CD4-positive, alpha-beta memory T cell (primary cell): ENCODE results near the gene TMC8. TPM values are rescaled to one million over a fixed set of nuclear protein-coding genes. Genes with fewer than 3 reads are reported as not detected.
"Not testable (repeated sequence)": the region's sequence is repeated elsewhere in the genome, so short reads cannot be mapped to it uniquely, and the experiment has no call there.

Source experiments
- CTCF ChIA-PET: fragments of 350-600 bp; sonication (Branson Sonifier 250); formaldehyde crosslinking; loops from one replicate; lab custom pipeline; 2021; ENCODE audit warnings: inconsistent platforms; ENCODE audit not compliant: partially characterized antibody; lab: Charles Lee
- POLR2A ChIA-PET: fragments of 350-600 bp; sonication (Branson Sonifier 250); formaldehyde crosslinking; loops from one replicate; lab custom pipeline; 2021; ENCODE audit not compliant: partially characterized antibody; lab: Charles Lee
- DNase-seq, 5 donors: peaks; one replicate each; pipeline versions ENCODE4 v3.0.0 to v3.0.0-alpha.2; 2020 to 2022; ENCODE audit warnings: mixed read lengths in 1 of 5
- H3K27ac ChIP-seq: one replicate; pipeline ENCODE4 v1.7.0; 2013; ENCODE audit warnings: low read depth, low read length
- H3K27me3 ChIP-seq: 2 replicates; pipeline ENCODE4 v1.7.0; 2013; ENCODE audit warnings: mild to moderate bottlenecking, low read length, moderate library complexity; ENCODE audit not compliant: insufficient read depth
- H3K36me3 ChIP-seq: 2 replicates; pipeline ENCODE4 v1.7.0; 2013; ENCODE audit warnings: mild to moderate bottlenecking, low read length, moderate library complexity; ENCODE audit not compliant: insufficient read depth
- H3K4me1 ChIP-seq: 2 replicates; pipeline ENCODE4 v1.7.0; 2013; ENCODE audit warnings: mild to moderate bottlenecking, low read length, moderate library complexity; ENCODE audit not compliant: insufficient read depth
- H3K4me3 ChIP-seq, 2 donors: one replicate each; pipeline ENCODE4 v1.7.0; 2013; ENCODE audit warnings: low read length in 2 of 2, mild to moderate bottlenecking in 1 of 2
- H3K9me3 ChIP-seq, 2 donors: one replicate each; pipeline ENCODE4 v1.7.0; 2013; ENCODE audit warnings: low read length in 2 of 2, control low read depth in 1 of 2; ENCODE audit not compliant: control insufficient read depth in 1 of 2
- H3K27ac Mint-ChIP-seq, 7 donors: one replicate each; pipeline ENCODE4 v1.8.0; 2020 to 2021; ENCODE audit warnings: mixed read lengths in 7 of 7, mild to moderate bottlenecking in 6 of 7, inconsistent platforms in 3 of 7, moderate library complexity in 3 of 7
- H3K27me3 Mint-ChIP-seq, 2 donors: one replicate each; pipeline ENCODE4 v1.8.0; 2020 to 2021; ENCODE audit warnings: mixed read lengths in 2 of 2
- H3K36me3 Mint-ChIP-seq, 2 donors: one replicate each; pipeline ENCODE4 v1.8.0; 2020 to 2021; ENCODE audit warnings: mixed read lengths in 2 of 2, inconsistent platforms in 1 of 2, mild to moderate bottlenecking in 1 of 2
- H3K4me1 Mint-ChIP-seq, 4 donors: one replicate each; pipeline ENCODE4 v1.8.0; 2020 to 2021; ENCODE audit warnings: mixed read lengths in 4 of 4, mild to moderate bottlenecking in 1 of 4
- H3K4me3 Mint-ChIP-seq, 8 donors: one replicate each; pipeline ENCODE4 v1.8.0; 2020 to 2021; ENCODE audit warnings: mixed read lengths in 8 of 8, mild to moderate bottlenecking in 7 of 8, moderate library complexity in 6 of 8, inconsistent platforms in 3 of 8
- H3K9me3 Mint-ChIP-seq, 8 donors: one replicate each; pipeline ENCODE4 v1.8.0; 2020 to 2021; ENCODE audit warnings: mixed read lengths in 8 of 8, mild to moderate bottlenecking in 5 of 8, inconsistent platforms in 3 of 8, moderate library complexity in 1 of 8
- intact Hi-C: fragments of 100-400 bp; cut with micrococcal nuclease; formaldehyde crosslinking; loops from one replicate; pipeline ENCODE4 v1.15.1; 2023
- polyA plus RNA-seq, 2 donors: library from polyadenylated mRNA; unstranded; fragments of 300-500 nt; fragmentation: Illumina TruSeq; gene quantifications; one replicate each; pipeline ENCODE4 v1.2.3, GENCODE V29; 2021
- total RNA-seq, 2 experiments: library from RNA; stranded (reverse); gene quantifications; one replicate each; pipeline ENCODE4 v1.2.3, GENCODE V29; 2021

Gene TMC8
- total and polyA plus RNA-seq, 4 experiments from 2014 or later = 77.7 to 430 (median 298) TPM

DNA sequence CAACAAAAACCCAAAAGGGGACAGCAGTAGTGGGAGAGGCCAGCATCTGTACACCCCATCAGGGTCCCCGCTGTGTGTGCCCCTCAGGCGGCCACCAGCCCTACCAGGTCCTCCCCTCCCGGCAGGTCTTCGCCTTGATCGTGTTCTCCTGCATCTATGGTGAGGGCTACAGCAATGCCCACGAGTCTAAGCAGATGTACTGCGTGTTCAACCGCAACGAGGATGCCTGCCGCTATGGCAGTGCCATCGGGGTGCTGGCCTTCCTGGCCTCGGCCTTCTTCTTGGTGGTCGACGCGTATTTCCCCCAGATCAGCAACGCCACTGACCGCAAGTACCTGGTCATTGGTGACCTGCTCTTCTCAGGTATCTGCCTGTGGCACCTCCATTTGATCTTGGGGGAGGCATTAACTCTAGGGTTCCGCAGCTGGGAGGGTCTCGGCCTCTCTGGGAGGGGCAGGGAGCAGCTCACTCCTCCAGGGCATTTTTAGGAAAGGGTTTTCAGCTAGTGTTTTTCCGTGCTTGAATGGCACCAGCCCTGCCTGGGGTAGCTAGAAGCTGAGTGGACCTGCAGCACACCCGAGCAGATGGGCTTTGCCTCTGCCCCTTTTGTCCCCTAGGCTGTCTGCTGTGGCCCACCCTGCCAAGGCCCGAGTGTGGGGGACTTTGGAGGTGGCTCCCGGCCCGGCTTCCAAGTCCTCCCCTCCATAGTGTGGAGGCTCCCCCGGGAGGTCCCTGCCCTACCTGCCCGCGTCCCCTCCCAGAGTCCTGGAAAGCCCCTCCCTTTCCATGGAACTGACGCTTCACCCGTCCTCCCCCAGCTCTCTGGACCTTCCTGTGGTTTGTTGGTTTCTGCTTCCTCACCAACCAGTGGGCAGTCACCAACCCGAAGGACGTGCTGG lies 40.4 kb downstream of the TMC8 start:
- Mint-ChIP-seq H3K9me3 (peaks cover 0 to 1% (median 0%) of the 10 kb centered on the region in 8 donors), H3K4me1 (peaks cover 26 to 67% (median 43%) of the 10 kb centered on the region in 4 donors), H3K27ac (peak overlapping the region in 6 of 7 donors; percentile 10 to 83 (median 68)), H3K36me3 (peaks cover 0 to 26% of the 10 kb centered on the region in 2 donors), H3K4me3 (peak overlapping the region in 7 of 8 donors; percentile 11 to 76 (median 61)), H3K27me3 (no peaks in the 10 kb centered on the region)
- Histone ChIP-seq H3K27ac (no peak overlapping the region), H3K27me3 (no peaks in the 10 kb centered on the region), H3K4me3 (no peak overlapping the region), H3K9me3 (no peaks in the 10 kb centered on the region), H3K36me3 (peaks cover 4% of the 10 kb centered on the region), H3K4me1 (peaks cover 53% of the 10 kb centered on the region)
- DNase-seq = no peak
- CTCF ChIA-PET = interaction anchor here (1.1 to 1.8 kb wide), 2 partner anchors 11 to 79 kb away, joined by 4 read pairs; no protein-coding TSS in a partner anchor
- intact Hi-C loops = no loop called here
- POLR2A ChIA-PET = interaction anchor here (1.0 to 9.1 kb wide), 5 partner anchors 16 to 45 kb away, joined by 3 to 170 read pairs (median 5); partner anchors contain the start of genes TK1 and TMC8

DNA sequence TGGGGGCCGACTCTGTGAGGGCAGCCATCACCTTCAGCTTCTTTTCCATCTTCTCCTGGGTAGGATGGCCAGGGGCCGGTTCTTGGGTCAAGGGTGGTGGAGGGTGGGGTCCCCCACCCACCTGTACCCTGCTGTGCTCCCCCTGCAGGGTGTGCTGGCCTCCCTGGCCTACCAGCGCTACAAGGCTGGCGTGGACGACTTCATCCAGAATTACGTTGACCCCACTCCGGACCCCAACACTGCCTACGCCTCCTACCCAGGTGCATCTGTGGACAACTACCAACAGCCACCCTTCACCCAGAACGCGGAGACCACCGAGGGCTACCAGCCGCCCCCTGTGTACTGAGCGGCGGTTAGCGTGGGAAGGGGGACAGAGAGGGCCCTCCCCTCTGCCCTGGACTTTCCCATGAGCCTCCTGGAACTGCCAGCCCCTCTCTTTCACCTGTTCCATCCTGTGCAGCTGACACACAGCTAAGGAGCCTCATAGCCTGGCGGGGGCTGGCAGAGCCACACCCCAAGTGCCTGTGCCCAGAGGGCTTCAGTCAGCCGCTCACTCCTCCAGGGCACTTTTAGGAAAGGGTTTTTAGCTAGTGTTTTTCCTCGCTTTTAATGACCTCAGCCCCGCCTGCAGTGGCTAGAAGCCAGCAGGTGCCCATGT lies 41.1 kb downstream of the TMC8 start:
- ChIA-PET CTCF (interaction anchor here (1.1 kb wide), 1 partner anchor 10 kb away, joined by 4 read pairs; no protein-coding TSS in a partner anchor), POLR2A (interaction anchor here (1.0 to 9.1 kb wide), 5 partner anchors 15 to 58 kb away, joined by 3 to 170 read pairs (median 5); partner anchors contain the start of gene TK1)
- H3K27me3 Mint-ChIP-seq, intact Hi-C loops, DNase-seq, H3K9me3 ChIP-seq, H3K4me3 ChIP-seq, H3K36me3 ChIP-seq, H3K9me3 Mint-ChIP-seq, H3K27ac ChIP-seq, H3K27me3 ChIP-seq: not testable (repeated sequence)
- H3K4me1 Mint-ChIP-seq = peaks cover 27 to 75% (median 49%) of the 10 kb centered on the region in 4 donors
- peak overlapping the region in 2 of 8 donors; percentile 15 to 59 for H3K4me3 Mint-ChIP-seq
- peak overlapping the region in 6 of 7 donors; percentile 17 to 82 (median 66) for H3K27ac Mint-ChIP-seq
- peaks cover 0 to 26% of the 10 kb centered on the region in 2 donors for H3K36me3 Mint-ChIP-seq
- H3K4me1 ChIP-seq = peaks cover 59% of the 10 kb centered on the region

DNA sequence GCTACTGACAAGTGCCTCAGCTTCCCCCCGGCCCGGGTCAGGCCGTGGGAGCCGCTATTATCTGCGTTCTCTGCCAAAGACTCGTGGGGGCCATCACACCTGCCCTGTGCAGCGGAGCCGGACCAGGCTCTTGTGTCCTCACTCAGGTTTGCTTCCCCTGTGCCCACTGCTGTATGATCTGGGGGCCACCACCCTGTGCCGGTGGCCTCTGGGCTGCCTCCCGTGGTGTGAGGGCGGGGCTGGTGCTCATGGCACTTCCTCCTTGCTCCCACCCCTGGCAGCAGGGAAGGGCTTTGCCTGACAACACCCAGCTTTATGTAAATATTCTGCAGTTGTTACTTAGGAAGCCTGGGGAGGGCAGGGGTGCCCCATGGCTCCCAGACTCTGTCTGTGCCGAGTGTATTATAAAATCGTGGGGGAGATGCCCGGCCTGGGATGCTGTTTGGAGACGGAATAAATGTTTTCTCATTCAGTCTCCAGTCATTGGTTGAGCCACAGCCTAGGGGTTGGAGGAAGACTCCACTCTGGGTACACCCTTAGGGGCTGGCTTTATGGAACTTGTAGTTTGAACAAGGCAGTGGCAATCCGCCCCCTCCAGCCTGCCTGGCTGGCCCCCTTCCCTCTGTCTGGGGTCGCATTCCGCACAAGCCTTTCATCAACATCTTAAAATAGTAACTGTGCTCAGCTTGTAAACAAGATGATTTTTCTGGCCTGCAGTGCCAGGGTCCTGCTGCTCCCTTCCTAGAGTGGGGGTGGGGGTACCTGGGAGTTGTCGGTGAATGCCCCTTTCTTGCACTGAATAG lies 41.9 kb downstream of the TMC8 start:
- peak overlapping the region; percentile 47 to 97 (median 72) for H3K27ac Mint-ChIP-seq
- CTCF ChIA-PET = interaction anchor here (1.7 kb wide), 1 partner anchor 52 kb away, joined by 4 read pairs; no protein-coding TSS in a partner anchor
- Histone ChIP-seq H3K27me3 (no peaks in the 10 kb centered on the region), H3K4me1 (peaks cover 62% of the 10 kb centered on the region), H3K27ac (peak overlapping the region; percentile 21), H3K36me3 (peaks cover 4% of the 10 kb centered on the region), H3K4me3 (no peak overlapping the region), H3K9me3 (no peaks in the 10 kb centered on the region)
- peaks cover 0 to 26% of the 10 kb centered on the region in 2 donors for H3K36me3 Mint-ChIP-seq
- H3K4me1 Mint-ChIP-seq = peaks cover 27 to 76% (median 52%) of the 10 kb centered on the region in 4 donors
- POLR2A ChIA-PET = interaction anchor here (1.0 to 9.1 kb wide), 6 partner anchors 14 to 58 kb away, joined by 3 to 170 read pairs (median 5); partner anchors contain the start of genes TK1 and TMC6
- DNase-seq = no peak
- H3K9me3 Mint-ChIP-seq = no peaks in the 10 kb centered on the region
- H3K27me3 Mint-ChIP-seq = no peaks in the 10 kb centered on the region
- peak overlapping the region in 4 of 8 donors; percentile 16 to 74 (median 60) for H3K4me3 Mint-ChIP-seq
- intact Hi-C loops = no loop called here

DNA sequence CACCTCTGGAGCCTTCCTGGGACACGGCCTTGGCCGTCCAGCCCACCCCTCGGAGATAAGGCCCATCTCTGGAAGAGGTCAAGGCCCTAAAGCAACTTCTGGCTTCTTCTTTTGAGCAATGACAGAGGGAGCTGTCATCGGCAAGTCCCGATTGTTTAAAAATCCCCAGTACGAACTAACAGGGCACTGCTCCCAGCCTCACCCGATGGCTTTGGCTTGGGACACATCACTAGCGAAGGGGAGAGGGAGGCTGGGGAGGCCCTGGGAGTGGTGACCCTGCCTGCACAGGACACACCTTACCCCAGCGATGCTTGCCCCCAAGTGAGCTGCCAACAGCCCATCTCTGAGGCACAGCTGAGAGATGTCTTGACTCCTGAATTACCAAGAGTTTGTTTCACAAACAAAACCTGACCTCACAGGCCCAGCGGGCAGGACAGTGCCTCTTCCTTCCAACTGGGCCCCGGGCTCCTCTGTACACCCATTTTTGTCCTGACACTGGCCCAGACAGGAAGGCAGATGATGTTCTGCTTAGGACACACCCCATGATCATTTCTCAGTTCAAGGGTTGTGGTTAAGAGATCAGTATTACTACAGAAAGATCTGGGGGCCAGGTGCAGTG lies 42.6 kb downstream of the TMC8 start:
- Mint-ChIP-seq H3K36me3 (peaks cover 0 to 26% of the 10 kb centered on the region in 2 donors), H3K4me3 (peak overlapping the region in 7 of 8 donors; percentile 36 to 74 (median 52)), H3K9me3 (no peaks in the 10 kb centered on the region), H3K4me1 (peaks cover 27 to 72% (median 52%) of the 10 kb centered on the region in 4 donors), H3K27me3 (no peaks in the 10 kb centered on the region), H3K27ac (peak overlapping the region; percentile 82 to 97 (median 92))
- Histone ChIP-seq H3K27ac (peak overlapping the region; percentile 21), H3K9me3 (no peaks in the 10 kb centered on the region), H3K4me1 (peaks cover 57% of the 10 kb centered on the region), H3K36me3 (peaks cover 4% of the 10 kb centered on the region), H3K4me3 (no peak overlapping the region), H3K27me3 (no peaks in the 10 kb centered on the region)
- peak; percentile 39 to 45 (median 43) for DNase-seq
- intact Hi-C loops = no loop called here
- ChIA-PET POLR2A (interaction anchor here (1.0 to 9.1 kb wide), 4 partner anchors 34 to 59 kb away, joined by 3 to 170 read pairs (median 8); partner anchors contain the start of gene TMC6), CTCF (interaction anchor here (1.3 to 4.0 kb wide), 5 partner anchors 9 to 88 kb away, joined by 3 to 36 read pairs (median 4); no protein-coding TSS in a partner anchor)

DNA sequence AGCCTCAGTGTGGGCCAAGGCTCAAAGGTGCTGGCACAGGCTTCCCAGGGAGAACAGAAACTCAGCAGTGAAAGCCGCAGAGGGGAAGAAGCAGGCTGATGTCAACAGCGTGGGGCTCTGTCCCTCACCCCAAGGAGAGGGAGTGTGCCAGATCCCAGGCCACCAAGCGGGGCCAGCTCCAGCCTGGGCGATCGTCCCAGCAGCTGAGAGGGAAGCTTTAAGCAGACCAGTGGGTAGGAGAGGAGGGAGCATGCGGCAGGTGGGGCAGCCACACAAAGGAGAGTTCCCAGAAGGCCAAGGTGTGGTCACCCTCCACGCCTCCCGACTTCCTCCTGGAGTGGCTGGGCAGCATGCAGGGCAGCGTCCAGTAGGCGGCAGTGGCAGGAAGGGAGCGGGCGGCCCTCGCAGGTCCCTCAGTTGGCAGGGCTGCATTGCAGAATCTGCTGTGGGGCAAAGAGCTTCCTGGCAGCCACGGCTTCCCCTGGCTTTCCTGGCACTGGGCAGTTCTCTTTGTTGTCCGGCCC lies 43.8 kb downstream of the TMC8 start:
- Histone ChIP-seq H3K27ac (no peak overlapping the region), H3K4me3 (no peak overlapping the region), H3K4me1 (peaks cover 51% of the 10 kb centered on the region), H3K27me3 (no peaks in the 10 kb centered on the region), H3K9me3 (no peaks in the 10 kb centered on the region), H3K36me3 (peaks cover 4% of the 10 kb centered on the region)
- ChIA-PET CTCF (interaction anchor here (1.1 to 4.0 kb wide), 7 partner anchors 8 to 151 kb away, joined by 3 to 36 read pairs (median 3); no protein-coding TSS in a partner anchor), POLR2A (interaction anchor here (1.0 to 9.1 kb wide), 3 partner anchors 35 to 60 kb away, joined by 4 to 170 read pairs (median 4); no protein-coding TSS in a partner anchor)
- H3K36me3 Mint-ChIP-seq = peaks cover 0 to 26% of the 10 kb centered on the region in 2 donors
- peak overlapping the region in 3 of 7 donors; percentile 82 to 92 (median 84) for H3K27ac Mint-ChIP-seq
- no peaks in the 10 kb centered on the region for H3K27me3 Mint-ChIP-seq
- H3K4me3 Mint-ChIP-seq = no peak overlapping the region
- DNase-seq = no peak
- intact Hi-C loops = no loop called here
- H3K9me3 Mint-ChIP-seq = no peaks in the 10 kb centered on the region
- H3K4me1 Mint-ChIP-seq = peaks cover 27 to 70% (median 51%) of the 10 kb centered on the region in 4 donors
